HTERT RPE-1 (cell line): ENCODE measurements around the gene ESRRG.

Experiments
- in situ Hi-C: fragments of 300-500 bp; cut with MboI; formaldehyde crosslinking; loops from 4 replicates; pipeline ENCODE4 v1.14.3; 2020; ENCODE audit warnings: low sequenced_read_pairs

The ESRRG gene

GRCh38 chr1:216632980-216633379, 90.2 kb downstream of the ESRRG start:
- in situ Hi-C loops = no loop called here

DNA sequence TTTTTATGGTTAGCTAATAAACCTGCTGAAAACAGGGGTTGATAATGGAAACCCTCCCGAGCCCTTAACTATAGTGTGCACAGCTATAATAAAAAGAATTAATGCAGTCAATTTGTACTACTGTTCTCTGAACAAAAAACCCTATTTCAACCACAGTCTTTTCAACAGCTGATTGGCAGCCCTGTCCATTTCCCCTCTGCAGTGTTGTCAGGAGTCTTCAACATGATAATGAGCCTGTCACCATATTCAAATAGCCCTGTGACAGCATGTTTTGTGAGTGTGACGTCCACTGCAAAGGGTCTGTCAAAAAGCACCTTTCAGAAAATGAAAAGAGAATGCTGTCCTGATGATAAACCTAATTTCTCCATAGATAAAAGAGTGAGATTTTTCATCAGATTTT, 92.7 kb downstream of the ESRRG start:
- in situ Hi-C loops = no loop called here

- in situ Hi-C loops = no loop called here
These were observed 96.0 kb downstream of the ESRRG start for GRCh38 chr1:216627252-216627651.

GRCh38 chr1:216626394-216627067, 96.7 kb downstream of the ESRRG start:
- in situ Hi-C loops = no loop called here

DNA sequence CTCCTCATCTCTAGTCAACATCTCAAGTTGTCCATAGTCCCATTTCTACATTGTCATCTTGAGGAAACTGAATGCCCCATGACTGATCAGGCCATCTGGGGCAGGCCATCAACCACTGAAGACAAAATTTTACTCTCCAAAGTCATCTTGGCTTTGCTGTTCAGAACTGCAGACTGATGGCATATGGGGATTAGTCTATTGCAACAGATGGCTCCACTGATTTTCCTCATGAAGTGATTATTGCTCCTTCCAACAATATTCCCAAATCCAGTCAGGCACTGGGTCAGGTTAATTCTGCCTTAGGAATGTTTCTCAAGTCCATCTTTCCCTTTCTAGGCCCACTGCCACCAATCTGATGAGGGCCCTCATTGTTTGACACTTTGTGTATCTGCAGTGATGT, 101.7 kb downstream of the ESRRG start:
- in situ Hi-C loops = no loop called here

GRCh38 chr1:216617081-216617875, 106.0 kb downstream of the ESRRG start:
- in situ Hi-C loops = no loop called here

- in situ Hi-C loops = no loop called here
These were observed 106.8 kb downstream of the ESRRG start for GRCh38 chr1:216616425-216616824.

- in situ Hi-C loops = no loop called here
These were observed 109.0 kb downstream of the ESRRG start for GRCh38 chr1:216614011-216614934.

DNA sequence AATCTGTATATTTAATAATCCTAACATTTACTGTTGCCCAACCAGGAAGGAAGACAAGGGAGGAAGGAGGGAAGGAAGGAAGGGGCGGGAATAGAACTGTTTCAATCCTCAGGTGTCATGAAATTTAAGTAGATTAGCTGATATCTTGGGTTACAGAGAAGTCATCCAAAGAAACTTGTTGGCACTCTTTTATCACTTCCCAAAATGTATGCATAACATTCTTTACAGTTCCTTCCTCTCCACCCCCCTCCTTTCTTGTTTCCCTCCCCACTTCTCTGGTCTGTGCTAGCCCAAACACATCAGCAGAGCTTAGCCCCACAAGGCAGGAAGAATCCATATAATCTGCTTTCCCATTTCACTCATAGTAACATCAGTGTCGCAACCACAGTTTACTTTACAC, 110.9 kb downstream of the ESRRG start:
- in situ Hi-C loops = no loop called here

DNA sequence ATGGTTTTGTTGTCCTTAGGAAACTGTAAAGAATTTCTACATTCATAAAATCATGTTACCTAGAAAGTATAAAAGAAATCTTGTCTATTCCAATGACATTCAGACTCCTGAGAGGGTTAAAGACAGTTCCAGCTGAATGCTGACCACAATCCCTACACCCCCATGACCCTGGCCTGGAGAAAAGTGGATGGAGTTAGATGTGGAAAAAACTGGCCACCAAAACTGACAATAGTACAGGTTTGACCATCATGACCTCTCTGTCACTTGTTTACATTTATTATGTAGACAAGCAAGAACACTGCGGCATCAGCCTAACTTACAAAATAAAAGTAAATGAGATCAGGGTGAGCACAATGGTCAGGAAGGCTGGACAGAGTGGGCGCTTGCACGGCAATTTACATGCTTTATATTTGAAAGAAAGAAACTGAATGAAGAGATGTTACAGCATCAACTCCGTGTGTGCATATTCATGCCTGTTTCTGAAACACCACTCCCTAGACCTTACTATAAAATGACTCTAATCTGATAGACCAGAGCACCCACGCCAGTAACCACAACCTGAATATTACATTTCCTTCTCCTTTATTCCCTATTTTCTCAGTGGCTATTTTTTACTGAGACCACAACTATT, 116.0 kb downstream of the ESRRG start:
- in situ Hi-C loops = no loop called here

DNA sequence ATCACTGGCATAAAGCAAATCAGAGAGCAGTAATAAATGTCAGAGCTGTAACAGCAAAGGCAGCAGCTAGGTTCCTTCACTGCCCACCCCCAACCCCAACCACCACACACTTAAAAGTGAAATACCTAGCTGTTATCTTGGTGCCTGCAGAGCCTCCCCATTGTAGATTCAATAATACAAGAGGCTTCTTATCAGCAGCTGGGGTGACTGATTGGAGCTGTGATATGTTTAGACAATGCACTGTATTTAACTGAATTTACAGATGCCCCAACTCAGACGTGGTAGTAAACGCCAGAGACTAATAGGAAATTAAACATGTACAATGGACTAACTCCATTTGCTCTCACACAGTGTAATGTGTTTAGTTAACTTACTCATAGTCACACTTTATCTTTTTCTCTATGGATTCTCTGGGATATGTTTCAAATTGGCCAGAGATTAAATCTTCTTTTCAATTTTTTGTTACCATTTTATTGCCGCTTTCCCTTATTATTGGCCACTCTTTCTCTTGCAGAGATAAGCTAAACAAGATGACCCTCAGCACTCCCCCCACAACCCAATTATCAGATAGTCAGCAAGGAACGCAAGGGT, 117.1 kb downstream of the ESRRG start:
- in situ Hi-C loops = no loop called here

GRCh38 chr1:216604771-216605170, 118.5 kb downstream of the ESRRG start:
- in situ Hi-C loops = no loop called here

GRCh38 chr1:216600730-216601609, 122.3 kb downstream of the ESRRG start:
- in situ Hi-C loops = no loop called here

DNA sequence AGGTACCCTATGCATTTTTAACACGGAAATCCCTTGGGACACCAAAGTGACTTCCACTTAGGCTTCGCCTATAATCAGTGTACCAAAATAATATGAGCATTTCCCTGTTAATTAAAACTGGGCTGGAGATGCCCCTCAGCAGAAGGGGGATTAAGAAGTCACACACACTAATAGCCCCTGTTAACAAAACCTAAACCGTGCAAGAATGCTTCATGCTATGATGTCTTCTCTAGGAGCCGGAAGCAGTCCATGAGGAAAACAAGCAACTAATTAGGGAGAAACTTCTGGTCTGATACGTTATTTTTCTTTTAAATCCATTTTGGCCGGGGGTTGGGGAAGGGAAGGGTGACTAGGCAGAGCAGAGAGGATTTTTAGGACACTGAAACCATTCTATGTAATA, 123.4 kb downstream of the ESRRG start:
- in situ Hi-C loops = no loop called here

DNA sequence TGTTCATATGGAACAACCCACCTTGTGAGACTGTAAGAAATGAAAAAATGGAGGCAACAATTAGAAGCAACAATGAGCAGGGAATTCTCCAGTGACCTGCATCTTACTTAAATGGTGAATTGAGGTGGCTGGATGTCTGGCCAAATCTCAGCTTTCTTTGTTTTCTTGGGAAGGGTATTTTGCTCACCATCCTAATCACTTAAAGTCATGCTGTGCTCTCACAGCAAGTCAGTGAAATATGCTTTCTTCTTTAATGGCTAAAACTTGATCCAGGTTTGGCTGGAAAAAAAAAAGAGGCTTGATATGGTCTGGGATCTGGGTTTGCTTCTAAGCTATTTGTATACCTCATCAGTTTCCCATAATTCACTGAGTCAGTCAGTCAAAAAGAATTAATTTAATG, 124.8 kb downstream of the ESRRG start:
- in situ Hi-C loops = no loop called here

GRCh38 chr1:216596281-216596862, 126.9 kb downstream of the ESRRG start:
- in situ Hi-C loops = no loop called here

DNA sequence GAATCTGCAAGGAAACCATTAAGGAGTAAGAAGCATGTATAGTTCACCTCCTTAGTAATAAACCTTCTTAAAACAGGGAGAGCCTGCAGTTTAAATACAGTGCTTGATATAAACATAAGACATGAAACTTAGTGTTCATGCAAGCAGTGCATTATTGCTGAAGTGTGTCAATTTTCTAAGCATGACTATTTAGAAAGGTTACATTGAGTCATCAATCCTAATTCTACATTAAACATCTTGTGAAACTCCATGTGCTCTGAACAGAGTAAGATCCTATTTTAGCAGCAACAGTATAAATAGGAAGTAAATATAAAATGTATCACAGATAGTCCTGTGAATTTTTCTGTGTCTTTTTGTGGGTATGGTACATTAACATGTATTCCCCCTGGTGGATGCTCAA, 135.5 kb downstream of the ESRRG start:
- in situ Hi-C loops = no loop called here

DNA sequence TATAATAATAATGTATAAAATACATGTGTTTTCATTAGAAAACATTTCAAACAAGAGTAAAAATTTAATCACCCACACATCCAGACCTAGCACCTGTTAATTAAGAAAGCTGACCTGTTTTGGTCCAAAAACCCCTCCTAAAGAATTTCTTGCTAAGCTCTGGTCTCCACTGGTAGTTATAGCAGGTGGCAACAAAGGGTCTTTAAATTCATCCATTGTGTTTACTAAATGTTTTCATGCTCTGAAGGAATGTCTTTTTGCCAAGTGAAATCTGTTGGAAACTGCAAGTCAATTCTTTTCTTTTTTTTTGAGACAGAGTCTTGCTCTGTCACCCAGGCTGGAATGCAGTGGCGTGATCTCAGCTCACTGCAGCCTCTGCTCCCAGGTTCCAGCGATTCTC, 141.1 kb downstream of the ESRRG start:
- in situ Hi-C loops = no loop called here

GRCh38 chr1:216580538-216581057, 142.6 kb downstream of the ESRRG start:
- in situ Hi-C loops = no loop called here
